Astrocyte (in vitro differentiated cells and primary cell): ENCODE data around the gene ATRN.

Experiments
- EZH2 ChIP-seq: IDR thresholded peaks from 2 replicates; pipeline ENCODE4 v1.6.1; 2012; ENCODE audit warnings: mild to moderate bottlenecking, low read length, inconsistent platforms; ENCODE audit not compliant: insufficient read depth
- TF ChIP-seq, protein P1 (sequence below): IDR thresholded peaks from 2 replicates; pipeline ENCODE4 v1.5.1; 2011; ENCODE audit warnings: low read depth, mild to moderate bottlenecking, inconsistent platforms, low read length, moderate library complexity; ENCODE audit not compliant: insufficient read depth

DNA sequence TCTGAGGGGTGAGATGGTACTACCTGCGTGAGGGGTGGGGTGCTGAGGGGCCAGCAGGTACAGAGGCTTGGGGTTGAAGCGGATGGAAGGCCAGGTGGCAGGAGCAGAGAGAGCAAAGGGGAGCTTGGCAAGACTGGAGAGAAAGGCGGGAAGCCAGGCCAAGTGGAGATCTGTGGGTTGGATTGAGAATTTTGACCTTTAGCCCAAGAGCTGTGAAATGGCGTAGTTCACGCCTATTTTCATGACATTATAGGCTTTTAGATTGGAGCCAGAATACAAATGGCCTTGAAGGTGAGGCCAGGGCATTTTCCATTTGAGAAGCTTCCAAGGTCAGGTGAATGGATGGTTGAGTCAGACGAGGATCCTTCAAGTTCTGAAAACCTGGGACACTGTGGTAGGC is 2.5 kb downstream of the ATRN start:
- TF ChIP-seq, protein P1, sequence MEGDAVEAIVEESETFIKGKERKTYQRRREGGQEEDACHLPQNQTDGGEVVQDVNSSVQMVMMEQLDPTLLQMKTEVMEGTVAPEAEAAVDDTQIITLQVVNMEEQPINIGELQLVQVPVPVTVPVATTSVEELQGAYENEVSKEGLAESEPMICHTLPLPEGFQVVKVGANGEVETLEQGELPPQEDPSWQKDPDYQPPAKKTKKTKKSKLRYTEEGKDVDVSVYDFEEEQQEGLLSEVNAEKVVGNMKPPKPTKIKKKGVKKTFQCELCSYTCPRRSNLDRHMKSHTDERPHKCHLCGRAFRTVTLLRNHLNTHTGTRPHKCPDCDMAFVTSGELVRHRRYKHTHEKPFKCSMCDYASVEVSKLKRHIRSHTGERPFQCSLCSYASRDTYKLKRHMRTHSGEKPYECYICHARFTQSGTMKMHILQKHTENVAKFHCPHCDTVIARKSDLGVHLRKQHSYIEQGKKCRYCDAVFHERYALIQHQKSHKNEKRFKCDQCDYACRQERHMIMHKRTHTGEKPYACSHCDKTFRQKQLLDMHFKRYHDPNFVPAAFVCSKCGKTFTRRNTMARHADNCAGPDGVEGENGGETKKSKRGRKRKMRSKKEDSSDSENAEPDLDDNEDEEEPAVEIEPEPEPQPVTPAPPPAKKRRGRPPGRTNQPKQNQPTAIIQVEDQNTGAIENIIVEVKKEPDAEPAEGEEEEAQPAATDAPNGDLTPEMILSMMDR: no peak
- TF ChIP-seq EZH2: no peak
